ENCODE measurements around the gene TECR. TPM values are rescaled to one million over a fixed set of nuclear protein-coding genes. Genes with fewer than 3 reads are reported as not detected.
A peak's percentile ranks its signal among the peaks of the same experiment; 100 is the strongest.
"Not testable (repeated sequence)": the region's sequence is repeated elsewhere in the genome, so short reads cannot be mapped to it uniquely, and the experiment has no call there.

TECR gene
- total RNA-seq, 2 experiments from 2014 or later, result 217 to 232 TPM

DNA sequence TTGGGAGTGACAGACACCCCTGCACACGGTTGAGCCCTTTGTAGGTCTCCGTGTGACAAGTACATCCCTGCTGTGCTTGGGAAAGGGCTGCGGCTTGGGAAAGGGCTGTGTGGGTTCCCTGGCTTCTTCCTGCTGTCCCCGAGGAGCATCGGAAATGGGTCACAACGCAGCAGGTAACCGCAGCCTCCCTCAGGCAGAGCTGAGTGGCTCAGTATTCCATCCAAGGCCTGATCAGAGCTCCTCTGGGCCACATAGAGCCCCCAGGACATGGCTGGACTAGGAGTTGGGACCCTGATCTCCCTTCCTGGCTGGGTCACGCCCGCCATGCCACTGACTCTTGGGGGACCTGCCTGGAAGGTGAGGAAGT lies 16.3 kb downstream of the TECR start:
- Histone ChIP-seq H3K27ac (ENCODE audit: low read depth in 1 of 2, low read length in 2 of 2) (no peak overlapping the region), H3K4me1 (ENCODE audit: insufficient read depth, low read length) (peaks cover 29% of the 10 kb centered on the region), H3K36me3 (ENCODE audit: insufficient read depth, low read length) (peaks cover 33% of the 10 kb centered on the region), H3K9me3 (ENCODE audit: control insufficient read depth in 1 of 2, insufficient read depth in 1 of 2, low read length in 2 of 2) (no peaks in the 10 kb centered on the region), H3K27me3 (ENCODE audit: control insufficient read depth in 1 of 2, insufficient read depth in 2 of 2, low read length in 2 of 2) (no peaks in the 10 kb centered on the region), H3K4me3 (ENCODE audit: low read length) (no peak overlapping the region)
- CTCF ChIA-PET, result no interaction called here
- no peak overlapping the region for H3K27ac Mint-ChIP-seq
- H3K4me3 Mint-ChIP-seq, result no peak overlapping the region
- no peaks in the 10 kb centered on the region for H3K27me3 Mint-ChIP-seq
- POLR2A ChIA-PET, result interaction anchor here (0.7 to 0.9 kb wide), 2 partner anchors 13 to 17 kb away, joined by 3 to 4 read pairs; no protein-coding TSS in a partner anchor
- H3K4me1 Mint-ChIP-seq (ENCODE audit: low read depth), result peaks cover 54% of the 10 kb centered on the region
- TF ChIP-seq, protein P1, sequence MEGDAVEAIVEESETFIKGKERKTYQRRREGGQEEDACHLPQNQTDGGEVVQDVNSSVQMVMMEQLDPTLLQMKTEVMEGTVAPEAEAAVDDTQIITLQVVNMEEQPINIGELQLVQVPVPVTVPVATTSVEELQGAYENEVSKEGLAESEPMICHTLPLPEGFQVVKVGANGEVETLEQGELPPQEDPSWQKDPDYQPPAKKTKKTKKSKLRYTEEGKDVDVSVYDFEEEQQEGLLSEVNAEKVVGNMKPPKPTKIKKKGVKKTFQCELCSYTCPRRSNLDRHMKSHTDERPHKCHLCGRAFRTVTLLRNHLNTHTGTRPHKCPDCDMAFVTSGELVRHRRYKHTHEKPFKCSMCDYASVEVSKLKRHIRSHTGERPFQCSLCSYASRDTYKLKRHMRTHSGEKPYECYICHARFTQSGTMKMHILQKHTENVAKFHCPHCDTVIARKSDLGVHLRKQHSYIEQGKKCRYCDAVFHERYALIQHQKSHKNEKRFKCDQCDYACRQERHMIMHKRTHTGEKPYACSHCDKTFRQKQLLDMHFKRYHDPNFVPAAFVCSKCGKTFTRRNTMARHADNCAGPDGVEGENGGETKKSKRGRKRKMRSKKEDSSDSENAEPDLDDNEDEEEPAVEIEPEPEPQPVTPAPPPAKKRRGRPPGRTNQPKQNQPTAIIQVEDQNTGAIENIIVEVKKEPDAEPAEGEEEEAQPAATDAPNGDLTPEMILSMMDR (IDR thresholded peaks at IDR 0.05), result no peak
- H3K36me3 Mint-ChIP-seq (ENCODE audit: low read depth), result peaks cover 52% of the 10 kb centered on the region
- no peaks in the 10 kb centered on the region for H3K9me3 Mint-ChIP-seq
- DNase-seq (no peak), ATAC-seq (ENCODE audit: poor library complexity) (no peak)
- intact Hi-C loops (cut with DNase I, micrococcal nuclease), result no loop called here

DNA sequence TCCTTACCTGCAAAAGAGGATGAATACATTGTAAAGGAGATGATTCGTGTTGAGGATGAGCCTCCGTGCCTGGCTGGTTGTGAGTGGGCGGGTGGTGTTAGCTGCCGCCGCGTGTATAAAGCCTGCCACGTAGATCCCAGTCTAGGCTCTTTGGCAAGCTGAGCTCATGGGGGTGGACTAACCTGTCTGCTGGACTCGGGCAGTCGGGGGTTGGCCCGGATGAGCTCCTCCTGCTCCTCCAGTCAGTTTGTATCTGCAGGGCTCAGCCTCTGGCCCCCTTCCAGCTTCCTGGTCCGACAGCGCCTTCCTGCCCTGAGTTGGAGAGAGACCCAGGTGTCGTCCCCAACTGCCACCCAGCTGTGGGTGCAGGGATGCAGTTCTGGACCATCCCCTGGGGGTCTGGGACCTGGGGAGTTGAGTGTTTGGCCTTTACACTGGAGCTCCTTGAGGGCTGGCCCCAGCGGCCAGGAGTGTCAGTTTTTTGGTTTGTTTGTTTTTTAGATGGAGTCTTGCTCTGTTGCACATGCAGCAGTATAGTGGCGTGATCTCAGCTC lies 20.9 kb downstream of the TECR start:
- H3K27me3 Mint-ChIP-seq, result no peaks in the 10 kb centered on the region
- TF ChIP-seq, protein P1 (IDR thresholded peaks at IDR 0.05), result no peak
- H3K27ac Mint-ChIP-seq, result peak overlapping the region; percentile 92
- peaks cover 49% of the 10 kb centered on the region for H3K4me1 Mint-ChIP-seq (ENCODE audit: low read depth)
- H3K4me3 Mint-ChIP-seq, result no peak overlapping the region
- peaks cover 54% of the 10 kb centered on the region for H3K4me1 ChIP-seq (ENCODE audit: insufficient read depth, low read length)
- DNase-seq, result no peak
- H3K27me3 ChIP-seq (ENCODE audit: control insufficient read depth in 1 of 2, insufficient read depth in 2 of 2, low read length in 2 of 2), result no peaks in the 10 kb centered on the region
- intact Hi-C loops (cut with DNase I, micrococcal nuclease), result loop anchor here (2.0 kb wide), 2 partner anchors 19 to 21 kb away; partner anchors contain the start of gene TECR (in 1 of the 2)
- H3K9me3 ChIP-seq (ENCODE audit: control insufficient read depth in 1 of 2, insufficient read depth in 1 of 2, low read length in 2 of 2), result no peaks in the 10 kb centered on the region
- H3K36me3 ChIP-seq (ENCODE audit: insufficient read depth, low read length), result peaks cover 34% of the 10 kb centered on the region
- H3K36me3 Mint-ChIP-seq (ENCODE audit: low read depth), result peaks cover 43% of the 10 kb centered on the region
- POLR2A ChIA-PET, result interaction anchor here (2.0 to 3.0 kb wide), 4 partner anchors 13 to 45 kb away, joined by 5 to 46 read pairs (median 26); partner anchors contain the start of gene DNAJB1
- CTCF ChIA-PET, result interaction anchor here (1.4 to 2.0 kb wide), 6 partner anchors 13 to 43 kb away, joined by 4 to 14 read pairs (median 7); partner anchors contain the start of gene TECR
- no peak for ATAC-seq (ENCODE audit: poor library complexity)
- H3K9me3 Mint-ChIP-seq, result no peaks in the 10 kb centered on the region
- no peak overlapping the region for H3K4me3 ChIP-seq (ENCODE audit: low read length)
- no peak overlapping the region for H3K27ac ChIP-seq (ENCODE audit: low read depth in 1 of 2, low read length in 2 of 2)

DNA sequence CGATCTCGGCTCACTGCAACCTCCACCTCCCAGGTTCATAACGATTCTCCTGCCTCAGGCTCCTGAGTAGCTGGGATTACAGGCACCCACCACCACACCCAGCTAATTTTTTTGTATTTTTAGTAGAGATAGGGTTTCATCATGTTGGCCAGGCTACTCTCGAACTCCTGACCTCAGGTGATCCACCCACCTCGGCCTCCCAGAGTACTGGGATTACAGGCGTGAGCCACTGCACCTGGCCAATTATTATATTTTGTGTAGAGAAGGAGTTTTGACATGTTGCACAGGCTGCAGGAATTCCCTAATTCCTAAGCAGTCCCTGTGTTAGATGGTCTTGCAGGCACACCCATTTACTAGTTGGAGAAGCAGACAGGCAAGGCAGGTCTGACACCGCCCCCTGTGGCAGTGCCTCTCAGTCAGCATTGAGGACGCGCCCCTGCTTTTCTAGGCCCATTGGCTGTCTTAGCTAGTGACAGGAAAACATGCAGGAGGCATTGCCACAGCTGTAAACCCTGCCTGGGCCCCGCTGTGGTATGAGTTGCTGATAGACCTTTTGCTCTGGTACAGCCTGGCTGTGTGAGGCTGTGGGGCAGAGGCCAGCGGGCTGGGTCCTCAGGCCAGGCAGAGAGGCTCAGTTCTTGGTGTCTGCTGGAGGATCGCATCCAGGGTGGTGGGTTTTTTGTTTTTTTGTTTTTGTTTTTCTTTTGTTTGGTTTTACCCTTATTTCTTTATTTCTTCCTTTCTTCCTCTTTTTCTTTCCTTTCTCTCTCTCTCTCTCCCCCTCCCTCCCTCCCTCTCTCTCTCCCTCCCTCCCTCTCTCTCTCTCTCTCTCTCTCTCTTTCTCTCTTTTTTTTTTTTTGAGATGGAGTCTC lies 22.0 kb downstream of the TECR start:
- ChIA-PET POLR2A (interaction anchor here (0.5 to 3.0 kb wide), 9 partner anchors 14 to 70 kb away, joined by 3 to 46 read pairs (median 3); partner anchors contain the start of genes DNAJB1, NDUFB7 and TECR), CTCF (interaction anchor here (0.5 to 2.0 kb wide), 23 partner anchors 14 to 140 kb away, joined by 3 to 14 read pairs (median 4); partner anchors contain the start of genes DNAJB1, GIPC1, NDUFB7 and TECR)
- H3K9me3 Mint-ChIP-seq; H3K9me3 ChIP-seq (ENCODE audit: control insufficient read depth in 1 of 2, insufficient read depth in 1 of 2, low read length in 2 of 2); H3K4me3 ChIP-seq (ENCODE audit: low read length); H3K27me3 Mint-ChIP-seq; H3K27me3 ChIP-seq (ENCODE audit: control insufficient read depth in 1 of 2, insufficient read depth in 2 of 2, low read length in 2 of 2): not testable (repeated sequence)
- H3K36me3 Mint-ChIP-seq (ENCODE audit: low read depth), result peaks cover 40% of the 10 kb centered on the region
- H3K27ac ChIP-seq (ENCODE audit: low read depth in 1 of 2, low read length in 2 of 2), result peak overlapping the region; percentile 5 to 35
- peaks cover 53% of the 10 kb centered on the region for H3K4me1 Mint-ChIP-seq (ENCODE audit: low read depth)
- peak; percentile 99 for ATAC-seq (ENCODE audit: poor library complexity)
- peak overlapping the region; percentile 74 for H3K4me3 Mint-ChIP-seq
- intact Hi-C loops (cut with DNase I, micrococcal nuclease), result loop anchor here (1.0 to 2.0 kb wide), 3 partner anchors 21 to 46 kb away; partner anchors contain the start of gene TECR (in 1 of the 2)
- H3K27ac Mint-ChIP-seq, result peak overlapping the region; percentile 92
- peak; percentile 74 to 90 (median 82) for DNase-seq
- peaks cover 57% of the 10 kb centered on the region for H3K4me1 ChIP-seq (ENCODE audit: insufficient read depth, low read length)
- TF ChIP-seq, protein P1 (IDR thresholded peaks at IDR 0.05), result peak; percentile 71
- peaks cover 28% of the 10 kb centered on the region for H3K36me3 ChIP-seq (ENCODE audit: insufficient read depth, low read length)

DNA sequence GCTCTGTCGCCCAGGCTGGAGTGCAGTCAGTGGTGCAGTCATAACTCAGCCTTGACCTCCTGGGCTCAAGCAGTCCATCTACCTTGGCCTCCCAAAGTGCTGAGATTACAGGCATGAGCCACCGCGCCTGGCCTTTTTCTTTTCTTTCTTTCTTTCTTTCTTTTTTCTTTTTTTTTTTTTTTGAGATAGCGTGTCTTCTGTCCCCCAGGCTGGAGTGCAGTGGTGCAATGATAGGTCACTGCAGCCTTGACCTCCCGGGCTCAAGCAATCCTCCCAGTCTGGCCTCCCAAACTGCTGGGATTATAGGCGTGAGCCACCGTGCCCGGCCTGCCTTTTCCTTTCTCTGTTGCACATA lies 22.6 kb downstream of the TECR start:
- H3K4me1 ChIP-seq (ENCODE audit: insufficient read depth, low read length), result peaks cover 64% of the 10 kb centered on the region
- intact Hi-C loops (cut with DNase I, micrococcal nuclease); H3K9me3 Mint-ChIP-seq: not testable (repeated sequence)

More for the DNA sequence above, 22.6 kb downstream of the TECR start:
- H3K4me3 ChIP-seq (ENCODE audit: low read length); DNase-seq; H3K9me3 ChIP-seq (ENCODE audit: control insufficient read depth in 1 of 2, insufficient read depth in 1 of 2, low read length in 2 of 2); H3K27me3 ChIP-seq (ENCODE audit: control insufficient read depth in 1 of 2, insufficient read depth in 2 of 2, low read length in 2 of 2); ATAC-seq (ENCODE audit: poor library complexity); H3K27me3 Mint-ChIP-seq: not testable (repeated sequence)
- ChIA-PET POLR2A (interaction anchor here (0.5 to 3.0 kb wide), 9 partner anchors 14 to 71 kb away, joined by 3 to 46 read pairs (median 3); partner anchors contain the start of genes DNAJB1, NDUFB7 and TECR), CTCF (interaction anchor here (0.5 to 2.0 kb wide), 22 partner anchors 15 to 139 kb away, joined by 3 to 14 read pairs (median 4); partner anchors contain the start of genes DNAJB1, GIPC1, NDUFB7 and TECR)
- peaks cover 54% of the 10 kb centered on the region for H3K4me1 Mint-ChIP-seq (ENCODE audit: low read depth)
- Histone ChIP-seq H3K27ac (ENCODE audit: low read depth in 1 of 2, low read length in 2 of 2) (peak overlapping the region in 1 of 2 donors; percentile 5), H3K36me3 (ENCODE audit: insufficient read depth, low read length) (peaks cover 28% of the 10 kb centered on the region)
- peak overlapping the region; percentile 25 for H3K4me3 Mint-ChIP-seq
- H3K27ac Mint-ChIP-seq, result peak overlapping the region; percentile 92
- peaks cover 39% of the 10 kb centered on the region for H3K36me3 Mint-ChIP-seq (ENCODE audit: low read depth)

All from CD4-positive, alpha-beta T cell (primary cell).